HG03060 (cell line): Measurements from ENCODE around the gene MME.

Experiments
- ATAC-seq: cut with Tn5 transposase; IDR thresholded peaks from one replicate; pipeline ENCODE4 v1.9.1; 2021; ENCODE audit warnings: low read depth, moderate number of reproducible peaks; ENCODE audit not compliant: unreplicated experiment

The MME gene

GRCh38 chr3:155079746-155080487, at the start of gene MME:
Gene MME, plus strand, starts transcription at chr3:155080319. Its CDS starts 3,849 bp downstream, at chr3:155084168.
- ATAC-seq = no peak

GRCh38 chr3:155031186-155031585, 48.9 kb upstream of the MME start:
- no peak for ATAC-seq

GRCh38 chr3:155032918-155033317, 47.2 kb upstream of the MME start:
- no peak for ATAC-seq

- no peak for ATAC-seq
Observed at GRCh38 chr3:155034786-155035185, 45.3 kb upstream of the MME start.

- no peak for ATAC-seq
Observed at GRCh38 chr3:155035553-155035952, 44.6 kb upstream of the MME start.

- ATAC-seq = no peak
Observed at GRCh38 chr3:155037508-155038202, 42.5 kb upstream of the MME start.

GRCh38 chr3:155038203-155038554, 41.9 kb upstream of the MME start:
- no peak for ATAC-seq

- ATAC-seq = no peak
Observed at GRCh38 chr3:155046935-155047334, 33.2 kb upstream of the MME start.

- ATAC-seq = no peak
Observed at GRCh38 chr3:155047672-155048071, 32.4 kb upstream of the MME start.

- no peak for ATAC-seq
Observed at GRCh38 chr3:155049959-155050358, 30.2 kb upstream of the MME start.

GRCh38 chr3:155052470-155052869, 27.6 kb upstream of the MME start:
- no peak for ATAC-seq

GRCh38 chr3:155053756-155054155, 26.4 kb upstream of the MME start:
- ATAC-seq = no peak

GRCh38 chr3:155064920-155065319, 15.2 kb upstream of the MME start:
- ATAC-seq = no peak

- no peak for ATAC-seq
Observed at GRCh38 chr3:155065537-155065936, 14.6 kb upstream of the MME start.

- no peak for ATAC-seq
Observed at GRCh38 chr3:155069729-155070128, 10.4 kb upstream of the MME start.

GRCh38 chr3:155070316-155070715, 9.8 kb upstream of the MME start:
- no peak for ATAC-seq

GRCh38 chr3:155070932-155071387, 9.2 kb upstream of the MME start:
- ATAC-seq = no peak

- no peak for ATAC-seq
Observed at GRCh38 chr3:155075200-155075599, 4.9 kb upstream of the MME start.

GRCh38 chr3:155076888-155077287, 3.2 kb upstream of the MME start:
- ATAC-seq = no peak

GRCh38 chr3:155078711-155079467, 1.2 kb upstream of the MME start:
- no peak for ATAC-seq

GRCh38 chr3:155079468-155079745, 712 bp upstream of the MME start:
- ATAC-seq = no peak

- ATAC-seq = no peak
Observed at GRCh38 chr3:155080692-155081091, 573 bp downstream of the MME start.
